Pancreas (tissue), 10 donors: ENCODE data around the gene JMJD6. TPM values are rescaled to one million over a fixed set of nuclear protein-coding genes. Genes with fewer than 3 reads are reported as not detected.

ENCODE experiments used
- ATAC-seq, 4 donors: fragments of 200-7000 bp; cut with Tn5 transposase; one replicate each; pipeline versions ENCODE4 v1.8.0 to v1.9.1; 2020; ENCODE audit warnings: mild to moderate bottlenecking in 4 of 4, moderate library complexity in 4 of 4
- DNase-seq, 6 donors: peaks; one replicate each; pipeline ENCODE4 v3.0.0-alpha.2; 2020
- FAIRE-seq: peaks from 2 replicates; lab custom pipeline; 2012; peaks lifted over from hg19 to GRCh38; lab: Jason Lieb, UNC
- H3K27ac ChIP-seq, 4 donors: fragments of 200-600 bp; sonication (generic); 1 replicate in 3 of 4; 2 replicates in 1 of 4; pipeline versions ENCODE4 v1.5.0 to v1.8.0; 2020
- H3K27me3 ChIP-seq, 4 donors: fragments of 200-600 bp; one replicate each; pipeline ENCODE4 v1.8.0; 2021
- H3K36me3 ChIP-seq, 3 donors: fragments of 200-600 bp; sonication (generic) in 1 of 3; one replicate each; pipeline versions ENCODE4 v1.5.0 to v1.8.0; 2020 to 2021
- H3K4me1 ChIP-seq, 3 donors: fragments of 200-600 bp; one replicate each; pipeline ENCODE4 v1.8.0; 2021
- H3K4me3 ChIP-seq, 4 donors: fragments of 200-600 bp; sonication (generic) in 2 of 4; one replicate each; pipeline versions ENCODE4 v1.5.0 to v1.8.0; 2020 to 2021
- H3K9me3 ChIP-seq, 4 donors: fragments of 200-600 bp; one replicate each; pipeline ENCODE4 v1.8.0; 2021
- CTCF ChIP-seq, 4 donors: fragments of 200-600 bp; sonication (generic) in 3 of 4; IDR thresholded peaks; one replicate each; pipeline versions ENCODE4 v1.5.0 to v1.8.0; 2021; ENCODE audit warnings: antibody characterized with exemption in 4 of 4
- WGBS, 2 donors: extraction: QIAGEN DNeasy Blood & Tissue Kit; methylation state at CpG; one replicate each; pipeline ENCODE4 v1.1.7; 2013; 5-methylcytosine and 5-hydroxymethylcytosine counted together
- intact Hi-C, 3 donors: fragments of 100-400 bp; cut with DNase I; formaldehyde crosslinking; loops; one replicate each; pipeline versions ENCODE4 v1.11.1 to v1.14.2; 2022
- polyA plus RNA-seq, 2 donors: library from polyadenylated mRNA; stranded (reverse); fragments of 200-250 nt; gene quantifications; one replicate each; pipeline ENCODE4 v1.2.3, GENCODE V29; 2013
- total RNA-seq, 6 donors: library from RNA; stranded (reverse); fragmentation: NEBNext Ultra II Directional in 4 of 6; extraction: Animal tissue kit (Norgen Biotek cat#: 25700) in 4 of 6; gene quantifications; one replicate each; pipeline versions ENCODE4 v1.2.1 to v1.2.4, GENCODE V29; 2021 to 2023
- donor health status: healthy with polysubstance abuse.
- donor health status: DM: no; HTN: no; CAD: no; lungs with moderate emphysema.
- donor health status: DM: no; HTN: no; CAD: no.
- donor health status: control.
- donor health status: control.
- donor health status: Bipolar disorder and iron deficiency.
- donor health status: DM: yes; HTN: yes; CAD: no.
- donor health status: DM: no; HTN: no; CAD: no.
- donor health status: DM: no; HTN: no; CAD: no.
- donor health status: DM: yes; HTN: yes; CAD: no.

Gene JMJD6
- total and polyA plus RNA-seq, 8 donors = 12.4 to 54.0 (median 16.5) TPM

DNA sequence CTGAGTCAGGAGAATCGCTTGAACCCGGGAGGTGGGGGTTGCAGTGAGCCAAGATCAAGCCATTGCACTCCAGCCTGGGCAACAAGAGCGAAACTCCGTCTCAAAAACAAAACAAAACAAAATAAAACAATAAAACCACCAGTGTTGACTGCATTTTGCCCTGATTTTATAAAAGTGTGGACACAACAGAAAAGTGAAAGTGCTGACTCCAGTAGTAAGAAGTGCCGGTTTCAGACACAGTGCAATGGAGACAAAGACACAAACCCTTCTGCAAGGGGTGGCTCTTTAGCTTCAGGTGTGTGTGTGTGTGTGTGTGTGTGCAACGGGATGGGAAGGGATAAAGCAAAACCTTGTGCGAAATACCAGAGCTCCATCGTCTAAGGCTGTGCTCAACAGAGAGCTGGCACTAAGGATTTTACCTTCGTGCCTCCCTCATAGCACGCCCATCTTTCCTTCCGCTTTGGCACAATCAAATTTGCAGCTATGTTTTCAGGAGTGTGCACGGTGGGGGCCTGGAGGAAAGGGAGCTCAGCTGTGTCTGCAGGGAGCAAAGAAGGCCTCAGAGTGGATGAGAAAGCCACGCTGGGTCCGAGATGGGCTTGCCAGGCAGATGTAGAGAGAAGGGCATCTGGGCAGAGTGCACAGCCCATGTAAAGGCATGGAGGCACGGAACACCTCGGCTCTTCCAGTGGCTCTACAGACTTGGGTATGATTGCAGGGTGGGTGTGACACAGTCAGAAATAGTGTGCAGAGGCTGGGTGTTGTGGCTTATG, 31.2 kb downstream of the JMJD6 start:
- FAIRE-seq = no peak
- ATAC-seq = peak in 2 of 4 donors; percentile 7 to 33
- no peaks in the 10 kb centered on the region for H3K27me3 ChIP-seq
- peak overlapping the region in 1 of 4 donors; percentile 19 for H3K27ac ChIP-seq
- H3K4me1 ChIP-seq = no peaks in the 10 kb centered on the region
- peak in 1 of 6 donors; percentile 8 for DNase-seq
- 80 to 86% methylated on average over 16 of the region's 16 CpGs for WGBS, 2 donors
- no peaks in the 10 kb centered on the region for H3K36me3 ChIP-seq
- intact Hi-C loops = no loop called here
- no peak overlapping the region for H3K4me3 ChIP-seq
- no peak for TF ChIP-seq CTCF (IDR thresholded peaks at IDR 0.05)
- no peaks in the 10 kb centered on the region for H3K9me3 ChIP-seq

DNA sequence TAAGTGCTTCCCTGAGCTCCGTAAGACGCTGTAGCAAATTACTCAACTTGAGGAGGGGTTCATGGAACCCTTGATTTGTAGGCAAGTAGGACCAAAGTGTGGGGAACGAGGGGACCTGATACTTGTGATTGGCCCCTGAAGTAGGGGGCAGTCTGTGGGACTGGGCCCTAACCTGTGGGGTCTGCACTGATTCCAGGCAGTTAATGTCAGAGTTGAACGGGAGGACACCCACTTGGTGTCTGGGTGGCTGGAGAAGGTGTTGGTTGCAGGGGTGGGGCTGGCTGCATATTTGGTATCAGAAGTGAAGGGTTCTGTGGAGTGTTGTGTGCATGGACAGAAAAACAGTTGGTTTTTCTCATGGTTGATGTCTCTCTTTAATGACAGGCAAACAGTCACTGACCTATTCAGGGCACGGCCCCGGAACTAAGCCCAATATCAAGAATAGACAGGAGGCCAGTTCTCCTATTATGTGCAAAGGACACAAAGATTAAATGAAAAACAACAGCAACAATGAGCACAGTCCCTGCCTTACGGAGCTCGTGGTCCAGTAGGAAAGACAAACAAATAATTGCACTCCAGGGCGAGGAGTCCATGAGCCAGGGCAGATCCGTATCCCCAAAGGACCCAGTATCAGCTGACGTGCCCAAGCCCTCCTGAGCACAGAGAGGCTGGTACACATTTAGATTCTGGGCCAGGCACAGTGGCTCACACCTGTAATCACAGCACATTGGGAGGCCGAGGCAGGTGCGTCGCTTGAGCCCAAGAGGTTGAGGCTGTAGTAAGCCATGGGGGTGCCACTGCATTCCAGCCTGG, 34.8 kb downstream of the JMJD6 start:
- H3K27me3 ChIP-seq = no peaks in the 10 kb centered on the region
- DNase-seq (peak in 1 of 6 donors; percentile 34), FAIRE-seq (no peak), ATAC-seq (peak in 1 of 4 donors; percentile 35)
- no peak for TF ChIP-seq CTCF (IDR thresholded peaks at IDR 0.05)
- peaks cover 0 to 6% (median 0%) of the 10 kb centered on the region in 3 donors for H3K4me1 ChIP-seq
- H3K36me3 ChIP-seq = no peaks in the 10 kb centered on the region
- H3K27ac ChIP-seq = peak overlapping the region in 1 of 4 donors; percentile 28
- 86 to 91% methylated on average over 14 of the region's 14 CpGs for WGBS, 2 donors
- no peak overlapping the region for H3K4me3 ChIP-seq
- intact Hi-C loops = no loop called here
- no peaks in the 10 kb centered on the region for H3K9me3 ChIP-seq

DNA sequence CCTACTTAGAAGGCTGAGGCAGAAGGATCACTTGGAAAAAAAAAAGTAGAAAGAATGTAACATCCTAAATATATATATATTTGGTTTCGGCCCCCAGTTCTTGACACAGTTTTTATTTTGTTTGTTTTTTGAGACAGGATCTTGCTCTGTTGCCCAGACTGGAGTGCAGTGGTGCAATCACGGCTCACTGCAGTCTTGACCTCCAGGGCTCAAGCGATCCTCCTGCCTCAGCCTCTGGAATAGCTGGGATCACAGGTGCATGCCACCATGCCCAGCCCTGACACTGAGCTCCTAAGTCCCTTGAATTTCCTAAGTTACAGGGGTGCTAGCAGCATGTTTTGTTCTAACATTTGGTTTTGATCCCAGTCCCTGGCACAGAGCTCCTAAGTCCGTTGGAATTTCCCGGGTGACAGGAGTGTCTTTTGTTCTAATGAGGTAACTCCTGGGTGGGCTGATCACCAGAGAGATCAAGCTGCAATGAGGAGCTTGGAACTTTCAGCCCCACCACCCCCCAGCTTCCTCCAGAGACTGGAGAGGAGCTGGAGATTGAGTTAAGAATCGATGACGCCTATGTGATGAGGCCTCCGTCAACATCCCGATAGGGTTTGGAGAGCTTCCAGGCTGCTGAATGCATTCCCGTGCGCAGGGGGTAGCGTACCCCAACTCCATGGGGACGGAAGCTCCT, 35.7 kb downstream of the JMJD6 start:
- peak overlapping the region in 1 of 4 donors; percentile 28 for H3K27ac ChIP-seq
- peak in 1 of 6 donors; percentile 21 for DNase-seq
- ATAC-seq = no peak
- FAIRE-seq = no peak
- no peaks in the 10 kb centered on the region for H3K27me3 ChIP-seq
- TF ChIP-seq CTCF (IDR thresholded peaks at IDR 0.05) = no peak
- peaks cover 0 to 6% (median 0%) of the 10 kb centered on the region in 3 donors for H3K4me1 ChIP-seq
- intact Hi-C loops = no loop called here
- WGBS, 2 donors = 83 to 85% methylated on average over 13 of the region's 13 CpGs
- no peaks in the 10 kb centered on the region for H3K36me3 ChIP-seq
- no peaks in the 10 kb centered on the region for H3K9me3 ChIP-seq
- no peak overlapping the region for H3K4me3 ChIP-seq

GRCh38 chr17:76689859-76690258, 36.5 kb downstream of the JMJD6 start:
- no peaks in the 10 kb centered on the region for H3K9me3 ChIP-seq
- H3K27ac ChIP-seq = no peak overlapping the region
- WGBS, 2 donors = 86 to 87% methylated on average over 11 of the region's 11 CpGs
- no peak overlapping the region for H3K4me3 ChIP-seq
- no peak for DNase-seq
- ATAC-seq = no peak
- H3K27me3 ChIP-seq = no peaks in the 10 kb centered on the region
- TF ChIP-seq CTCF (IDR thresholded peaks at IDR 0.05) = no peak
- no peak for FAIRE-seq
- peaks cover 0 to 6% (median 0%) of the 10 kb centered on the region in 3 donors for H3K4me1 ChIP-seq
- intact Hi-C loops = no loop called here
- no peaks in the 10 kb centered on the region for H3K36me3 ChIP-seq
